HEK293 (cell line): ENCODE data around the gene KRT39.
A peak's percentile ranks its signal among the peaks of the same experiment; 100 is the strongest.

Experiments
- CTCF ChIA-PET: fragments of 350-600 bp; formaldehyde crosslinking; extraction: SDS; loops from one replicate; lab custom pipeline; 2021; ENCODE audit warnings: antibody characterized with exemption; lab: Yijun Ruan, JAX
- POLR2A ChIA-PET: fragments of 300-600 bp; formaldehyde crosslinking; extraction: SDS; loops from one replicate; lab custom pipeline; 2020; ENCODE audit warnings: antibody characterized with exemption, inconsistent platforms; lab: Yijun Ruan, JAX
- H3K27ac ChIP-seq: fragments of 200-500 bp; sonication (Bioruptor generic); 2 replicates; pipeline ENCODE4 v1.5.1; 2014; ENCODE audit warnings: low read depth, low read length, control low read depth, inconsistent platforms; ENCODE audit errors: extremely low read depth
- H3K36me3 ChIP-seq, 2 experiments: fragments of 200-500 bp in 1 of 2; sonication (Bioruptor generic) in 1 of 2; 1 replicate in 1 of 2; 2 replicates in 1 of 2; pipeline ENCODE4 v1.5.1; 2014 to 2017; ENCODE audit warnings: inconsistent platforms in 2 of 2, low read length in 2 of 2; ENCODE audit not compliant: control insufficient read depth in 2 of 2, insufficient read depth in 1 of 2
- H3K4me1 ChIP-seq: fragments of 200-500 bp; sonication (Bioruptor generic); 2 replicates; pipeline ENCODE4 v1.5.1; 2014; ENCODE audit warnings: mild to moderate bottlenecking, low read length, inconsistent platforms; ENCODE audit not compliant: control insufficient read depth, insufficient read depth
- H3K4me3 ChIP-seq: 2 replicates; pipeline ENCODE4 v1.5.1; 2011; ENCODE audit warnings: low read depth, mild to moderate bottlenecking, control low read depth, low read length, moderate library complexity
- H3K9me3 ChIP-seq: fragments of 200-500 bp; sonication (Bioruptor generic); 2 replicates; pipeline ENCODE4 v1.5.1; 2014; ENCODE audit warnings: low read depth, low read length, inconsistent platforms; ENCODE audit not compliant: control insufficient read depth, insufficient read depth
- OSR2 ChIP-seq: fragments of 450-650 bp; formaldehyde crosslinking; IDR thresholded peaks from 2 replicates; pipeline ENCODE4 v1.5.1; 2016; ENCODE audit warnings: missing biosample characterization, missing genetic modification characterization
- SCRT1 ChIP-seq: fragments of 450-650 bp; formaldehyde crosslinking; IDR thresholded peaks from 2 replicates; pipeline ENCODE4 v1.5.1; 2016; ENCODE audit warnings: missing biosample characterization, missing genetic modification characterization, borderline replicate concordance
- ZBTB21 ChIP-seq: fragments of 450-650 bp; formaldehyde crosslinking; IDR thresholded peaks from 2 replicates; pipeline ENCODE4 v1.5.1; 2017; ENCODE audit warnings: missing biosample characterization, missing genetic modification characterization
- ZEB2 ChIP-seq: fragments of 450-650 bp; formaldehyde crosslinking; IDR thresholded peaks from 2 replicates; pipeline ENCODE4 v1.5.1; 2016; ENCODE audit warnings: missing biosample characterization, missing genetic modification characterization
- ZFP69B ChIP-seq: fragments of 450-650 bp; formaldehyde crosslinking; IDR thresholded peaks from 2 replicates; pipeline ENCODE4 v1.5.1; 2016; ENCODE audit warnings: missing biosample characterization, missing genetic modification characterization
- ZNF140 ChIP-seq: fragments of 450-650 bp; formaldehyde crosslinking; IDR thresholded peaks from 2 replicates; pipeline ENCODE4 v1.5.1; 2016; ENCODE audit warnings: missing biosample characterization, missing genetic modification characterization
- ZNF146 ChIP-seq: fragments of 450-650 bp; formaldehyde crosslinking; IDR thresholded peaks from 2 replicates; pipeline ENCODE4 v1.5.1; 2016; ENCODE audit warnings: missing biosample characterization, missing genetic modification characterization
- ZNF184 ChIP-seq: fragments of 450-650 bp; IDR thresholded peaks from 2 replicates; pipeline ENCODE4 v1.5.1; 2018; ENCODE audit warnings: missing biosample characterization, mild to moderate bottlenecking, missing genetic modification characterization
- ZNF335 ChIP-seq: fragments of 450-650 bp; formaldehyde crosslinking; conservative IDR thresholded peaks from 2 replicates; pipeline ENCODE4 v1.5.1; 2016; ENCODE audit warnings: missing biosample characterization, missing genetic modification characterization
- ZNF623 ChIP-seq: fragments of 450-650 bp; formaldehyde crosslinking; IDR thresholded peaks from 2 replicates; pipeline ENCODE4 v1.5.1; 2016; ENCODE audit warnings: missing biosample characterization, missing genetic modification characterization
- ZNF76 ChIP-seq: fragments of 450-650 bp; formaldehyde crosslinking; IDR thresholded peaks from 2 replicates; pipeline ENCODE4; 2016; ENCODE audit warnings: low read depth, missing biosample characterization, missing genetic modification characterization, borderline replicate concordance
- ZNF776 ChIP-seq: fragments of 450-650 bp; formaldehyde crosslinking; IDR thresholded peaks from 2 replicates; pipeline ENCODE4 v1.5.0; 2017; ENCODE audit warnings: missing biosample characterization, missing genetic modification characterization, borderline replicate concordance
- TF ChIP-seq, protein P1 (sequence below): fragments of 450-650 bp; formaldehyde crosslinking; IDR thresholded peaks from 2 replicates; pipeline ENCODE4 v1.5.1; 2016; ENCODE audit warnings: missing biosample characterization, missing genetic modification characterization, borderline replicate concordance
- TF ChIP-seq, protein P2 (sequence below): fragments of 450-650 bp; formaldehyde crosslinking; IDR thresholded peaks from 2 replicates; pipeline ENCODE4 v1.5.1; 2017; ENCODE audit warnings: missing biosample characterization, missing genetic modification characterization
- TF ChIP-seq, protein P3 (sequence below): fragments of 450-650 bp; formaldehyde crosslinking; IDR thresholded peaks from 2 replicates; pipeline ENCODE4 v1.5.1; 2016; ENCODE audit warnings: missing biosample characterization, missing genetic modification characterization
- TF ChIP-seq, protein P4 (sequence below): fragments of 450-650 bp; IDR thresholded peaks from 2 replicates; pipeline ENCODE4 v1.5.1; 2018; ENCODE audit warnings: missing biosample characterization, mild to moderate bottlenecking, missing genetic modification characterization
- TF ChIP-seq, protein P5 (sequence below): fragments of 450-650 bp; formaldehyde crosslinking; IDR thresholded peaks from 2 replicates; pipeline ENCODE4 v1.5.1; 2016; ENCODE audit warnings: missing biosample characterization, missing genetic modification characterization
- TF ChIP-seq, protein P6 (sequence below): fragments of 450-650 bp; formaldehyde crosslinking; IDR thresholded peaks from 2 replicates; pipeline ENCODE4 v1.5.1; 2016; ENCODE audit warnings: missing biosample characterization, missing genetic modification characterization, low read depth
- TF ChIP-seq, protein P7 (sequence below): fragments of 450-650 bp; formaldehyde crosslinking; conservative IDR thresholded peaks from 2 replicates; pipeline ENCODE4 v1.5.1; 2016; ENCODE audit warnings: low read depth, missing biosample characterization, missing genetic modification characterization

KRT39 gene

DNA sequence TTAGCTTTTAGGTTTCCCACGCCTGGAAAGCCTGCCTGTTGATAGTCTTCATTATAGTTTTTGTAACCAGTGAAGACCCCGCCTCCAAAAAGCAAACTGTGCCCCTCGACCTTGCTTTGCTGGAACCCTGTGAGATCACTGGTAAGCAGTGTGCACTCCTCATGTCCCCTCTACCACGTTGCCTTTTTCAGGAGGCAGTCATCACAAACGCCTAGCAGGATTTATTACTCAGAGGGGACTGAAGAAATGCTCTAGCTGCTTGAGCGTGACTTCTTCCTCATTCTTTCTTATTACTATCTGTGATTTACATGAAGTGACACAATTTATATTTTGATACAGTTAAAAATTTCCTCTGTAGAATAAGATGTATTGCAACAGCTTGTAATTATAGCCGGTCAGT, 48.7 kb upstream of the KRT39 start:
- CTCF ChIA-PET, result no interaction called here

DNA sequence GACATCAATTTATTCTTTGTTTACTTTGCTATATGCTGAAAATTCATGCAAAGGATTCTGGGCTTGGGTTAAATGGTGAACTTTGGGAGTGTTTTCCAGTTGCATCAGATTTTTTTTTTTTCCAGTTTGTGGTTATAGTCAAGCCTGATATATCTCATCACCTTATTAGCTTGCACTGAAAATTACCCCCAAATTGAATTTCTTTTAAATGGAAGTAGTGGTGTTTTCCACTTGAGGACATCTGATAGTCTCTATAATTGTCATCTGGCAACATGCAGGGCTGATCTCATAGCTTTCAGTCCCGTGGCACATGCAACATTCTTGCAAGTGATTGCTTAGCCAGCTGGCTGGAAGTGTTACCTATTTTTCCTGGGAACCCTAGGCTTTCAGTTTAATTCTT, 46.9 kb upstream of the KRT39 start:
- ChIA-PET CTCF (interaction anchor here (0.6 to 1.2 kb wide), 2 partner anchors 317 to 394 kb away, joined by 4 read pairs; no protein-coding TSS in a partner anchor), POLR2A (no interaction called here)
- Histone ChIP-seq H3K9me3 (no peaks in the 10 kb centered on the region), H3K27ac (no peak overlapping the region), H3K4me1 (no peaks in the 10 kb centered on the region), H3K36me3 (no peaks in the 10 kb centered on the region), H3K4me3 (no peak overlapping the region)
- TF ChIP-seq ZNF140 (no peak), OSR2 (tag by site-specific recombination) (peak; percentile 36; the same call in 1 of the 2 replicates), ZEB2 (tag by site-specific recombination) (peak; percentile 75), ZNF76 (tag by site-specific recombination) (peak; percentile 27; the same call in 1 of the 2 replicates), ZNF335 (tag by site-specific recombination) (peak; percentile 28; the same call in 1 of the 2 replicates), ZFP69B (tag by site-specific recombination) (0 out of 2 replicates have a peak, but pooled peaks have one; percentile 30), ZBTB21 (tag by site-specific recombination) (peak; percentile 47; the same call in 1 of the 2 replicates)
- TF ChIP-seq, protein P1, sequence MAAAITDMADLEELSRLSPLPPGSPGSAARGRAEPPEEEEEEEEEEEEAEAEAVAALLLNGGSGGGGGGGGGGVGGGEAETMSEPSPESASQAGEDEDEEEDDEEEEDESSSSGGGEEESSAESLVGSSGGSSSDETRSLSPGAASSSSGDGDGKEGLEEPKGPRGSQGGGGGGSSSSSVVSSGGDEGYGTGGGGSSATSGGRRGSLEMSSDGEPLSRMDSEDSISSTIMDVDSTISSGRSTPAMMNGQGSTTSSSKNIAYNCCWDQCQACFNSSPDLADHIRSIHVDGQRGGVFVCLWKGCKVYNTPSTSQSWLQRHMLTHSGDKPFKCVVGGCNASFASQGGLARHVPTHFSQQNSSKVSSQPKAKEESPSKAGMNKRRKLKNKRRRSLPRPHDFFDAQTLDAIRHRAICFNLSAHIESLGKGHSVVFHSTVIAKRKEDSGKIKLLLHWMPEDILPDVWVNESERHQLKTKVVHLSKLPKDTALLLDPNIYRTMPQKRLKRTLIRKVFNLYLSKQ (tag by site-specific recombination), result no peak
- TF ChIP-seq, protein P2, sequence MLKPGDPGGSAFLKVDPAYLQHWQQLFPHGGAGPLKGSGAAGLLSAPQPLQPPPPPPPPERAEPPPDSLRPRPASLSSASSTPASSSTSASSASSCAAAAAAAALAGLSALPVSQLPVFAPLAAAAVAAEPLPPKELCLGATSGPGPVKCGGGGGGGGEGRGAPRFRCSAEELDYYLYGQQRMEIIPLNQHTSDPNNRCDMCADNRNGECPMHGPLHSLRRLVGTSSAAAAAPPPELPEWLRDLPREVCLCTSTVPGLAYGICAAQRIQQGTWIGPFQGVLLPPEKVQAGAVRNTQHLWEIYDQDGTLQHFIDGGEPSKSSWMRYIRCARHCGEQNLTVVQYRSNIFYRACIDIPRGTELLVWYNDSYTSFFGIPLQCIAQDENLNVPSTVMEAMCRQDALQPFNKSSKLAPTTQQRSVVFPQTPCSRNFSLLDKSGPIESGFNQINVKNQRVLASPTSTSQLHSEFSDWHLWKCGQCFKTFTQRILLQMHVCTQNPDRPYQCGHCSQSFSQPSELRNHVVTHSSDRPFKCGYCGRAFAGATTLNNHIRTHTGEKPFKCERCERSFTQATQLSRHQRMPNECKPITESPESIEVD (tag by site-specific recombination), result peak; percentile 82
- TF ChIP-seq, protein P3, sequence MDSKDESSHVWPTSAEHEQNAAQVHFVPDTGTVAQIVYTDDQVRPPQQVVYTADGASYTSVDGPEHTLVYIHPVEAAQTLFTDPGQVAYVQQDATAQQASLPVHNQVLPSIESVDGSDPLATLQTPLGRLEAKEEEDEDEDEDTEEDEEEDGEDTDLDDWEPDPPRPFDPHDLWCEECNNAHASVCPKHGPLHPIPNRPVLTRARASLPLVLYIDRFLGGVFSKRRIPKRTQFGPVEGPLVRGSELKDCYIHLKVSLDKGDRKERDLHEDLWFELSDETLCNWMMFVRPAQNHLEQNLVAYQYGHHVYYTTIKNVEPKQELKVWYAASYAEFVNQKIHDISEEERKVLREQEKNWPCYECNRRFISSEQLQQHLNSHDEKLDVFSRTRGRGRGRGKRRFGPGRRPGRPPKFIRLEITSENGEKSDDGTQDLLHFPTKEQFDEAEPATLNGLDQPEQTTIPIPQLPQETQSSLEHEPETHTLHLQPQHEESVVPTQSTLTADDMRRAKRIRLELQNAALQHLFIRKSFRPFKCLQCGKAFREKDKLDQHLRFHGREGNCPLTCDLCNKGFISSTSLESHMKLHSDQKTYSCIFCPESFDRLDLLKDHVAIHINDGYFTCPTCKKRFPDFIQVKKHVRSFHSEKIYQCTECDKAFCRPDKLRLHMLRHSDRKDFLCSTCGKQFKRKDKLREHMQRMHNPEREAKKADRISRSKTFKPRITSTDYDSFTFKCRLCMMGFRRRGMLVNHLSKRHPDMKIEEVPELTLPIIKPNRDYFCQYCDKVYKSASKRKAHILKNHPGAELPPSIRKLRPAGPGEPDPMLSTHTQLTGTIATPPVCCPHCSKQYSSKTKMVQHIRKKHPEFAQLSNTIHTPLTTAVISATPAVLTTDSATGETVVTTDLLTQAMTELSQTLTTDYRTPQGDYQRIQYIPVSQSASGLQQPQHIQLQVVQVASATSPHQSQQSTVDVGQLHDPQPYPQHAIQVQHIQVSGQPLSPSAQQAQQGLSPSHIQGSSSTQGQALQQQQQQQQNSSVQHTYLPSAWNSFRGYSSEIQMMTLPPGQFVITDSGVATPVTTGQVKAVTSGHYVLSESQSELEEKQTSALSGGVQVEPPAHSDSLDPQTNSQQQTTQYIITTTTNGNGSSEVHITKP (tag by site-specific recombination), result peak; percentile 49; the same call in 1 of the 2 replicates
- TF ChIP-seq, protein P4, sequence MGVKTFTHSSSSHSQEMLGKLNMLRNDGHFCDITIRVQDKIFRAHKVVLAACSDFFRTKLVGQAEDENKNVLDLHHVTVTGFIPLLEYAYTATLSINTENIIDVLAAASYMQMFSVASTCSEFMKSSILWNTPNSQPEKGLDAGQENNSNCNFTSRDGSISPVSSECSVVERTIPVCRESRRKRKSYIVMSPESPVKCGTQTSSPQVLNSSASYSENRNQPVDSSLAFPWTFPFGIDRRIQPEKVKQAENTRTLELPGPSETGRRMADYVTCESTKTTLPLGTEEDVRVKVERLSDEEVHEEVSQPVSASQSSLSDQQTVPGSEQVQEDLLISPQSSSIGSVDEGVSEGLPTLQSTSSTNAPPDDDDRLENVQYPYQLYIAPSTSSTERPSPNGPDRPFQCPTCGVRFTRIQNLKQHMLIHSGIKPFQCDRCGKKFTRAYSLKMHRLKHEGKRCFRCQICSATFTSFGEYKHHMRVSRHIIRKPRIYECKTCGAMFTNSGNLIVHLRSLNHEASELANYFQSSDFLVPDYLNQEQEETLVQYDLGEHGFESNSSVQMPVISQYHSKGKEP (tag by site-specific recombination), result peak; percentile 67; the same call in 1 of the 2 replicates
- TF ChIP-seq, protein P5, sequence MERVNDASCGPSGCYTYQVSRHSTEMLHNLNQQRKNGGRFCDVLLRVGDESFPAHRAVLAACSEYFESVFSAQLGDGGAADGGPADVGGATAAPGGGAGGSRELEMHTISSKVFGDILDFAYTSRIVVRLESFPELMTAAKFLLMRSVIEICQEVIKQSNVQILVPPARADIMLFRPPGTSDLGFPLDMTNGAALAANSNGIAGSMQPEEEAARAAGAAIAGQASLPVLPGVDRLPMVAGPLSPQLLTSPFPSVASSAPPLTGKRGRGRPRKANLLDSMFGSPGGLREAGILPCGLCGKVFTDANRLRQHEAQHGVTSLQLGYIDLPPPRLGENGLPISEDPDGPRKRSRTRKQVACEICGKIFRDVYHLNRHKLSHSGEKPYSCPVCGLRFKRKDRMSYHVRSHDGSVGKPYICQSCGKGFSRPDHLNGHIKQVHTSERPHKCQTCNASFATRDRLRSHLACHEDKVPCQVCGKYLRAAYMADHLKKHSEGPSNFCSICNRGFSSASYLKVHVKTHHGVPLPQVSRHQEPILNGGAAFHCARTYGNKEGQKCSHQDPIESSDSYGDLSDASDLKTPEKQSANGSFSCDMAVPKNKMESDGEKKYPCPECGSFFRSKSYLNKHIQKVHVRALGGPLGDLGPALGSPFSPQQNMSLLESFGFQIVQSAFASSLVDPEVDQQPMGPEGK, result peak; percentile 57
- TF ChIP-seq, protein P6, sequence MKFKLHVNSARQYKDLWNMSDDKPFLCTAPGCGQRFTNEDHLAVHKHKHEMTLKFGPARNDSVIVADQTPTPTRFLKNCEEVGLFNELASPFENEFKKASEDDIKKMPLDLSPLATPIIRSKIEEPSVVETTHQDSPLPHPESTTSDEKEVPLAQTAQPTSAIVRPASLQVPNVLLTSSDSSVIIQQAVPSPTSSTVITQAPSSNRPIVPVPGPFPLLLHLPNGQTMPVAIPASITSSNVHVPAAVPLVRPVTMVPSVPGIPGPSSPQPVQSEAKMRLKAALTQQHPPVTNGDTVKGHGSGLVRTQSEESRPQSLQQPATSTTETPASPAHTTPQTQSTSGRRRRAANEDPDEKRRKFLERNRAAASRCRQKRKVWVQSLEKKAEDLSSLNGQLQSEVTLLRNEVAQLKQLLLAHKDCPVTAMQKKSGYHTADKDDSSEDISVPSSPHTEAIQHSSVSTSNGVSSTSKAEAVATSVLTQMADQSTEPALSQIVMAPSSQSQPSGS (tag by site-specific recombination), result 0 out of 2 replicates have a peak, but pooled peaks have one; percentile 11
- TF ChIP-seq, protein P7, sequence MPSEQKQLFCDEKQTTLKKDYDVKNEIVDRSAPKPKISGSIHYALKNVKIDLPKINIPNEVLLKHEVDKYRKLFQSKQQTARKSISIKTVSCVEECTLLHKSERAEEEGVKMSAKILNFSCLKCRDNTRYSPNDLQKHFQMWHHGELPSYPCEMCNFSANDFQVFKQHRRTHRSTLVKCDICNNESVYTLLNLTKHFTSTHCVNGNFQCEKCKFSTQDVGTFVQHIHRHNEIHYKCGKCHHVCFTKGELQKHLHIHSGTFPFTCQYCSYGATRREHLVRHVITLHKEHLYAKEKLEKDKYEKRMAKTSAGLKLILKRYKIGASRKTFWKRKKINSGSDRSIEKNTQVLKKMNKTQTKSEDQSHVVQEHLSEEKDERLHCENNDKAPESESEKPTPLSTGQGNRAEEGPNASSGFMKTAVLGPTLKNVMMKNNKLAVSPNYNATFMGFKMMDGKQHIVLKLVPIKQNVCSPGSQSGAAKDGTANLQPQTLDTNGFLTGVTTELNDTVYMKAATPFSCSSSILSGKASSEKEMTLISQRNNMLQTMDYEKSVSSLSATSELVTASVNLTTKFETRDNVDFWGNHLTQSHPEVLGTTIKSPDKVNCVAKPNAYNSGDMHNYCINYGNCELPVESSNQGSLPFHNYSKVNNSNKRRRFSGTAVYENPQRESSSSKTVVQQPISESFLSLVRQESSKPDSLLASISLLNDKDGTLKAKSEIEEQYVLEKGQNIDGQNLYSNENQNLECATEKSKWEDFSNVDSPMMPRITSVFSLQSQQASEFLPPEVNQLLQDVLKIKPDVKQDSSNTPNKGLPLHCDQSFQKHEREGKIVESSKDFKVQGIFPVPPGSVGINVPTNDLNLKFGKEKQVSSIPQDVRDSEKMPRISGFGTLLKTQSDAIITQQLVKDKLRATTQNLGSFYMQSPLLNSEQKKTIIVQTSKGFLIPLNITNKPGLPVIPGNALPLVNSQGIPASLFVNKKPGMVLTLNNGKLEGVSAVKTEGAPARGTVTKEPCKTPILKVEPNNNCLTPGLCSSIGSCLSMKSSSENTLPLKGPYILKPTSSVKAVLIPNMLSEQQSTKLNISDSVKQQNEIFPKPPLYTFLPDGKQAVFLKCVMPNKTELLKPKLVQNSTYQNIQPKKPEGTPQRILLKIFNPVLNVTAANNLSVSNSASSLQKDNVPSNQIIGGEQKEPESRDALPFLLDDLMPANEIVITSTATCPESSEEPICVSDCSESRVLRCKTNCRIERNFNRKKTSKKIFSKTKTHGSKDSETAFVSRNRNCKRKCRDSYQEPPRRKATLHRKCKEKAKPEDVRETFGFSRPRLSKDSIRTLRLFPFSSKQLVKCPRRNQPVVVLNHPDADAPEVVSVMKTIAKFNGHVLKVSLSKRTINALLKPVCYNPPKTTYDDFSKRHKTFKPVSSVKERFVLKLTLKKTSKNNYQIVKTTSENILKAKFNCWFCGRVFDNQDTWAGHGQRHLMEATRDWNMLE (tag by site-specific recombination), result peak; percentile 57

More for the DNA sequence above, 48.7 kb upstream of the KRT39 start:
- no peak overlapping the region for H3K27ac ChIP-seq
- no peaks in the 10 kb centered on the region for H3K9me3 ChIP-seq
- no peak for TF ChIP-seq SCRT1 (tag by site-specific recombination)
- no peak for TF ChIP-seq ZNF776 (tag by site-specific recombination)
- TF ChIP-seq ZNF184 (tag by site-specific recombination), result no peak
- no peak for TF ChIP-seq ZNF623
- TF ChIP-seq ZNF146 (tag by site-specific recombination), result no peak
- H3K4me1 ChIP-seq, result no peaks in the 10 kb centered on the region
- no peaks in the 10 kb centered on the region for H3K36me3 ChIP-seq
- POLR2A ChIA-PET, result no interaction called here
- H3K4me3 ChIP-seq, result no peak overlapping the region
